K562 (cell line): ENCODE data around the gene CFAP300. TPM values are rescaled to one million over a fixed set of nuclear protein-coding genes. Genes with fewer than 3 reads are reported as not detected.

ENCODE experiments used
- ATAC-seq: fragments of 200-7000 bp; cut with Tn5 transposase; 3 replicates; pipeline ENCODE4 v1.9.1; 2020; ENCODE audit warnings: moderate library complexity
- BruUV-seq: library from RNA; stranded (reverse); fragments of 400-500 nt; replicated peaks from 2 replicates; lab custom pipeline; 2021; lab: Mats Ljungman, UMichigan
- CTCF ChIA-PET: fragments of 300-600 bp; formaldehyde crosslinking; extraction: SDS; loops from one replicate; lab custom pipeline; 2021; ENCODE audit warnings: low intra/inter-chr PET ratio; lab: Yijun Ruan, JAX
- POLR2A ChIA-PET: fragments of 300-600, 350-650 bp; sonication (Branson Sonifier 250); formaldehyde crosslinking; extraction: SDS; loops from one replicate; lab custom pipeline; 2021; ENCODE audit warnings: antibody characterized with exemption, inconsistent platforms; lab: Yijun Ruan, JAX
- DNase-seq, 4 experiments: peaks; one replicate each; pipeline versions ENCODE4 v3.0.0 to v3.0.0-alpha.2; 2011 to 2018; ENCODE audit warnings: low spot score in 3 of 4, mixed read lengths in 3 of 4; ENCODE audit errors: extremely low read depth in 1 of 4
- FAIRE-seq: peaks from 2 replicates; lab custom pipeline; 2011; peaks lifted over from hg19 to GRCh38; lab: Jason Lieb, UNC
- H2AFZ ChIP-seq: 2 replicates; pipeline ENCODE4 v1.6.0; 2011; ENCODE audit warnings: low read depth, low read length, control low read depth, inconsistent platforms
- H3K27ac ChIP-seq: fragments of 200-600 bp; 3 replicates; pipeline ENCODE4 v1.8.0; 2011; ENCODE audit warnings: low read depth, mild to moderate bottlenecking, control low read depth, inconsistent platforms, low read length, moderate library complexity, mixed read lengths; ENCODE audit errors: extremely low read depth
- H3K27me3 ChIP-seq, 2 experiments: fragments of 300-600 bp in 1 of 2; 2 replicates in 1 of 2; 3 replicates in 1 of 2; pipeline versions ENCODE4 v1.6.0 to v1.8.0; 2011; ENCODE audit warnings: inconsistent platforms in 2 of 2, low read length in 2 of 2, mild to moderate bottlenecking in 1 of 2, mixed read lengths in 1 of 2, moderate library complexity in 1 of 2; ENCODE audit not compliant: control insufficient read depth in 2 of 2, insufficient read depth in 2 of 2
- H3K36me3 ChIP-seq: fragments of 300-600 bp; 3 replicates; pipeline ENCODE4 v1.8.0; 2011; ENCODE audit warnings: mild to moderate bottlenecking, low read length, inconsistent platforms; ENCODE audit not compliant: control insufficient read depth, insufficient read depth
- H3K4me1 ChIP-seq, 2 experiments: fragments of 200-600 bp in 1 of 2; replicated peaks in 1 of 2; 2 replicates in 1 of 2; 3 replicates in 1 of 2; pipeline versions ENCODE4 v1.5.1 to v1.8.0; 2011; ENCODE audit warnings: inconsistent platforms in 2 of 2, low read length in 2 of 2, mild to moderate bottlenecking in 1 of 2, mixed read lengths in 1 of 2, moderate library complexity in 1 of 2; ENCODE audit not compliant: control insufficient read depth in 2 of 2, insufficient read depth in 2 of 2
- H3K4me2 ChIP-seq: 2 replicates; pipeline ENCODE4 v1.6.1; 2011; ENCODE audit warnings: low read length, control low read depth, inconsistent platforms, mixed read lengths; ENCODE audit not compliant: insufficient read depth
- H3K4me3 ChIP-seq: fragments of 200-600 bp; sonication (generic), shearing (Covaris generic); 2 replicates; pipeline ENCODE4 v1.5.1; 2016; ENCODE audit warnings: control low read depth, inconsistent platforms
- H3K79me2 ChIP-seq: fragments of 200-600 bp; 3 replicates; pipeline ENCODE4 v1.8.0; 2011; ENCODE audit warnings: low read length, inconsistent platforms; ENCODE audit not compliant: control insufficient read depth, insufficient read depth
- H3K9ac ChIP-seq, 2 experiments: 2 replicates each; pipeline versions ENCODE4 v1.6.0 to v1.6.1; 2011; ENCODE audit warnings: low read depth in 2 of 2, low read length in 2 of 2, control low read depth in 1 of 2, inconsistent platforms in 1 of 2, mild to moderate bottlenecking in 1 of 2, mixed read lengths in 1 of 2; ENCODE audit not compliant: insufficient read depth in 1 of 2
- H3K9me1 ChIP-seq: one replicate; pipeline ENCODE4 v1.6.0; 2011; ENCODE audit warnings: inconsistent platforms, mild to moderate bottlenecking, low read length, moderate library complexity; ENCODE audit not compliant: control insufficient read depth, insufficient read depth
- H3K9me3 ChIP-seq: replicated peaks from 2 replicates; pipeline ENCODE4 v1.5.1; 2011; ENCODE audit warnings: low read depth, low read length, inconsistent platforms; ENCODE audit not compliant: control insufficient read depth, insufficient read depth
- H4K20me1 ChIP-seq: replicated peaks from 2 replicates; pipeline ENCODE4 v1.6.1; 2011; ENCODE audit warnings: low read length, inconsistent platforms, mixed read lengths; ENCODE audit not compliant: control insufficient read depth, insufficient read depth
- BMI1 ChIP-seq: fragments of 150-350 bp; IDR thresholded peaks from 2 replicates; pipeline ENCODE4 v1.6.1; 2014; ENCODE audit warnings: low read length
- CHD4 ChIP-seq: fragments of 200-600 bp; sonication (generic); IDR thresholded peaks from 3 replicates; pipeline ENCODE4 v1.6.1; 2012; ENCODE audit warnings: low read depth, mild to moderate bottlenecking, mixed read lengths, low read length, inconsistent platforms; ENCODE audit not compliant: insufficient read depth, insufficient replicate concordance, poor library complexity, severe bottlenecking
- CTBP1 ChIP-seq: fragments of 450-650 bp; IDR thresholded peaks from 2 replicates; pipeline ENCODE4 v1.6.1; 2016; ENCODE audit warnings: borderline replicate concordance
- EWSR1 ChIP-seq: fragments of 450-650 bp; IDR thresholded peaks from 2 replicates; pipeline ENCODE4 v1.6.1; 2018; ENCODE audit warnings: borderline replicate concordance, mild to moderate bottlenecking, low read depth, moderate library complexity; ENCODE audit not compliant: partially characterized antibody
- EZH2 ChIP-seq: IDR thresholded peaks from 2 replicates; pipeline ENCODE4 v1.6.1; 2012; ENCODE audit warnings: low read depth, mild to moderate bottlenecking, inconsistent platforms, low read length, borderline replicate concordance
- FUS ChIP-seq: fragments of 200-400 bp; formaldehyde crosslinking; optimal IDR thresholded peaks from 2 replicates; pipeline ENCODE3; 2017; ENCODE audit warnings: low read depth, low read length
- KLF10 ChIP-seq: fragments of 250-450 bp; sonication (Bioruptor Pico); IDR thresholded peaks from 2 replicates; pipeline ENCODE4 v1.6.1; 2021; ENCODE audit warnings: matching md5 sums
- MEIS2 ChIP-seq: fragments of 450-650 bp; IDR thresholded peaks from 2 replicates; pipeline ENCODE4 v1.6.1; 2014; ENCODE audit warnings: mild to moderate bottlenecking; ENCODE audit not compliant: partially characterized antibody
- POLR3A ChIP-seq: IDR thresholded peaks from 2 replicates; pipeline ENCODE4 v1.6.1; 2011; ENCODE audit warnings: borderline replicate concordance, mild to moderate bottlenecking, moderate library complexity; ENCODE audit not compliant: insufficient read length, insufficient read depth; ENCODE audit errors: extremely low read depth
- XRCC4 ChIP-seq: IDR thresholded peaks from one replicate; pipeline ENCODE4 v1.6.1; 2011; ENCODE audit not compliant: insufficient read depth, insufficient read length; ENCODE audit errors: extremely low read depth
- WGBS: fragments of 100-300 bp; shearing (Covaris generic); methylation state at CpG from one replicate; pipeline ENCODE4 v1.1.6; 2016; ENCODE audit warnings: low coverage, mixed read lengths; ENCODE audit not compliant: insufficient coverage; ENCODE audit errors: missing lambda C conversion rate; 5-methylcytosine and 5-hydroxymethylcytosine counted together
- in situ Hi-C: fragments of 300-500 bp; cut with MboI; formaldehyde crosslinking; loops from 4 replicates; pipeline ENCODE4 v1.15.0; 2018; ENCODE audit warnings: inconsistent platforms, mixed read lengths
- intact Hi-C: fragments of 100-400 bp; cut with micrococcal nuclease; formaldehyde crosslinking; loops from 2 replicates; pipeline ENCODE4 v1.14.2; 2022
- polyA plus RNA-seq, 8 experiments: library from polyadenylated mRNA; depleted of rRNA in 4 of 8; stranded (reverse) in 5 of 8; unstranded in 3 of 8; fragments of >200 nt; fragmentation: Nextera tagmentation in 2 of 8; fragmentation: Illumina TruSeq in 1 of 8; extraction: Ambion mirVana in 2 of 8; extraction: Trizol in 1 of 8; gene quantifications; 2 replicates each; pipeline versions ENCODE4 v1.2.1 to v1.2.3, GENCODE V29; 2011 to 2014; ENCODE audit warnings: inconsistent platforms in 1 of 8, missing spikeins in 1 of 8
- total RNA-seq, 7 experiments: library from RNA; depleted of rRNA in 6 of 7; stranded (reverse); fragments of >200 nt in 6 of 7; fragmentation: Illumina TruSeq in 2 of 7; extraction: Trizol in 2 of 7; gene quantifications; 2 replicates each; pipeline versions ENCODE4 v1.2.1 to v1.2.3, GENCODE V29; 2011 to 2021; ENCODE audit warnings: low replicate concordance in 1 of 7
- TF ChIP-seq, protein P1 (sequence below): fragments of 250-450 bp; sonication (Bioruptor Pico); IDR thresholded peaks from 2 replicates; pipeline ENCODE4 v1.5.1; 2021; ENCODE audit warnings: mild to moderate bottlenecking
- TF ChIP-seq, protein P2 (sequence below): fragments of 450-650 bp; IDR thresholded peaks from 2 replicates; pipeline ENCODE4 v1.6.1; 2014; ENCODE audit warnings: low read depth, mild to moderate bottlenecking, moderate library complexity, borderline replicate concordance
- TF ChIP-seq, protein P3 (sequence below): fragments of 450-650 bp; formaldehyde crosslinking; IDR thresholded peaks from 2 replicates; pipeline ENCODE4 v1.4.0; 2020; ENCODE audit warnings: mild to moderate bottlenecking, moderate library complexity
- TF ChIP-seq, protein P4 (sequence below): fragments of 250-450 bp; sonication (Bioruptor Pico); IDR thresholded peaks from 2 replicates; pipeline ENCODE4 v1.5.0; 2022; ENCODE audit warnings: mild to moderate bottlenecking

Gene CFAP300
- total and polyA plus RNA-seq, 9 of the 15 experiments (the other 6 are each of a cell fraction or from before 2014, with no cell fraction given) = not detected

DNA sequence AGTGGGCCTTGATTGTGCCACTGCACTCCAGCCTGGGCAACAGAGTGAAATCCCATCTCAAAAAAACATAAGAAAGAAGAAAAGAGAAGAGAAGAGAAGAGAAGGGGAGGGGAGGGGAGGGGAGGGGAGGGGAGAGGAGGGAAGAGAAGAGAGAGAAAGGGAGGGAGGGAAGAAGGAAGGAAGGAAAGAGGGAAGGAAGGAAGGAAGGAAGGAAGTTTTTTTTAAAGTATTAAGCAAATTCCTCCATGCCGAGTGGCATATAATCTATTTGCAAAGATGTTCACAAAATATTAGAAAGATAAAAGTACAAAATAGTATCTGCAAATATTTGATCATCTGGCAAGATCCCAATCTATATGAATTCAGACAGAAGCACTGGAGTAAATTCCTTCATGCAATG lies 10.5 kb upstream of the CFAP300 start:
- intact Hi-C loops = no loop called here
- Histone ChIP-seq H3K9ac (no peak overlapping the region), H3K27me3 (no peaks in the 10 kb centered on the region), H3K9me3 (no peaks in the 10 kb centered on the region), H3K9me1 (no peaks in the 10 kb centered on the region), H3K36me3 (no peaks in the 10 kb centered on the region), H3K4me2 (no peak overlapping the region), H2AFZ (no peak overlapping the region), H3K4me1 (no peaks in the 10 kb centered on the region), H3K27ac (no peak overlapping the region), H3K79me2 (no peaks in the 10 kb centered on the region), H3K4me3 (no peak overlapping the region), H4K20me1 (no peaks in the 10 kb centered on the region)
- TF ChIP-seq, protein P1, sequence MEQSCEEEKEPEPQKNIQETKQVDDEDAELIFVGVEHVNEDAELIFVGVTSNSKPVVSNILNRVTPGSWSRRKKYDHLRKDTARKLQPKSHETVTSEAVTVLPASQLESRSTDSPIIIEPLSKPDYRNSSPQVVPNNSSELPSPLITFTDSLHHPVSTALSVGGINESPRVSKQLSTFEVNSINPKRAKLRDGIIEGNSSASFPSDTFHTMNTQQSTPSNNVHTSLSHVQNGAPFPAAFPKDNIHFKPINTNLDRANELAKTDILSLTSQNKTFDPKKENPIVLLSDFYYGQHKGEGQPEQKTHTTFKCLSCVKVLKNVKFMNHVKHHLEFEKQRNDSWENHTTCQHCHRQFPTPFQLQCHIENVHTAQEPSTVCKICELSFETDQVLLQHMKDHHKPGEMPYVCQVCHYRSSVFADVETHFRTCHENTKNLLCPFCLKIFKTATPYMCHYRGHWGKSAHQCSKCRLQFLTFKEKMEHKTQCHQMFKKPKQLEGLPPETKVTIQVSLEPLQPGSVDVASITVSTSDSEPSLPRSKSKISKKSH (CRISPR knock-in tag) = no peak
- TF ChIP-seq CHD4 (no peak), BMI1 (no peak), EZH2 (no peak), FUS (no peak), MEIS2 (no peak), KLF10 (no peak), XRCC4 (no peak), CTBP1 (no peak), EWSR1 (no peak), POLR3A (no peak)
- TF ChIP-seq, protein P2, sequence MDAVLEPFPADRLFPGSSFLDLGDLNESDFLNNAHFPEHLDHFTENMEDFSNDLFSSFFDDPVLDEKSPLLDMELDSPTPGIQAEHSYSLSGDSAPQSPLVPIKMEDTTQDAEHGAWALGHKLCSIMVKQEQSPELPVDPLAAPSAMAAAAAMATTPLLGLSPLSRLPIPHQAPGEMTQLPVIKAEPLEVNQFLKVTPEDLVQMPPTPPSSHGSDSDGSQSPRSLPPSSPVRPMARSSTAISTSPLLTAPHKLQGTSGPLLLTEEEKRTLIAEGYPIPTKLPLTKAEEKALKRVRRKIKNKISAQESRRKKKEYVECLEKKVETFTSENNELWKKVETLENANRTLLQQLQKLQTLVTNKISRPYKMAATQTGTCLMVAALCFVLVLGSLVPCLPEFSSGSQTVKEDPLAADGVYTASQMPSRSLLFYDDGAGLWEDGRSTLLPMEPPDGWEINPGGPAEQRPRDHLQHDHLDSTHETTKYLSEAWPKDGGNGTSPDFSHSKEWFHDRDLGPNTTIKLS = no peak
- TF ChIP-seq, protein P3, sequence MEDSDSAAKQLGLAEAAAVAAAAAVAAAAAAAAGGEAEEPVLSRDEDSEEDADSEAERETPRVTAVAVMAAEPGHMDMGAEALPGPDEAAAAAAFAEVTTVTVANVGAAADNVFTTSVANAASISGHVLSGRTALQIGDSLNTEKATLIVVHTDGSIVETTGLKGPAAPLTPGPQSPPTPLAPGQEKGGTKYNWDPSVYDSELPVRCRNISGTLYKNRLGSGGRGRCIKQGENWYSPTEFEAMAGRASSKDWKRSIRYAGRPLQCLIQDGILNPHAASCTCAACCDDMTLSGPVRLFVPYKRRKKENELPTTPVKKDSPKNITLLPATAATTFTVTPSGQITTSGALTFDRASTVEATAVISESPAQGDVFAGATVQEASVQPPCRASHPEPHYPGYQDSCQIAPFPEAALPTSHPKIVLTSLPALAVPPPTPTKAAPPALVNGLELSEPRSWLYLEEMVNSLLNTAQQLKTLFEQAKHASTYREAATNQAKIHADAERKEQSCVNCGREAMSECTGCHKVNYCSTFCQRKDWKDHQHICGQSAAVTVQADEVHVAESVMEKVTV (CRISPR knock-in tag) = no peak
- TF ChIP-seq, protein P4, sequence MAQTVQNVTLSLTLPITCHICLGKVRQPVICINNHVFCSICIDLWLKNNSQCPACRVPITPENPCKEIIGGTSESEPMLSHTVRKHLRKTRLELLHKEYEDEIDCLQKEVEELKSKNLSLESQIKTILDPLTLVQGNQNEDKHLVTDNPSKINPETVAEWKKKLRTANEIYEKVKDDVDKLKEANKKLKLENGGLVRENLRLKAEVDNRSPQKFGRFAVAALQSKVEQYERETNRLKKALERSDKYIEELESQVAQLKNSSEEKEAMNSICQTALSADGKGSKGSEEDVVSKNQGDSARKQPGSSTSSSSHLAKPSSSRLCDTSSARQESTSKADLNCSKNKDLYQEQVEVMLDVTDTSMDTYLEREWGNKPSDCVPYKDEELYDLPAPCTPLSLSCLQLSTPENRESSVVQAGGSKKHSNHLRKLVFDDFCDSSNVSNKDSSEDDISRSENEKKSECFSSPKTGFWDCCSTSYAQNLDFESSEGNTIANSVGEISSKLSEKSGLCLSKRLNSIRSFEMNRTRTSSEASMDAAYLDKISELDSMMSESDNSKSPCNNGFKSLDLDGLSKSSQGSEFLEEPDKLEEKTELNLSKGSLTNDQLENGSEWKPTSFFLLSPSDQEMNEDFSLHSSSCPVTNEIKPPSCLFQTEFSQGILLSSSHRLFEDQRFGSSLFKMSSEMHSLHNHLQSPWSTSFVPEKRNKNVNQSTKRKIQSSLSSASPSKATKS (CRISPR knock-in tag) = no peak
- in situ Hi-C loops = no loop called here
- ChIA-PET POLR2A (no interaction called here), CTCF (no interaction called here)
- WGBS = 0% methylated on average over 1 of the region's 1 CpG
- no peak for DNase-seq
- ATAC-seq = no peak
- no peak for FAIRE-seq
- no TSS peak for BruUV-seq
